Cardiac atrium fibroblast (primary cell): ENCODE data around the gene EVPL. TPM values are rescaled to one million over a fixed set of nuclear protein-coding genes. Genes with fewer than 3 reads are reported as not detected.

Experiments
- total RNA-seq: library from RNA; depleted of rRNA; stranded (reverse); fragments of >200 nt; gene quantifications from 2 replicates; pipeline ENCODE4 v1.2.3, GENCODE V29; 2015

Gene EVPL
- not detected in 2 replicates for total RNA-seq

DNA sequence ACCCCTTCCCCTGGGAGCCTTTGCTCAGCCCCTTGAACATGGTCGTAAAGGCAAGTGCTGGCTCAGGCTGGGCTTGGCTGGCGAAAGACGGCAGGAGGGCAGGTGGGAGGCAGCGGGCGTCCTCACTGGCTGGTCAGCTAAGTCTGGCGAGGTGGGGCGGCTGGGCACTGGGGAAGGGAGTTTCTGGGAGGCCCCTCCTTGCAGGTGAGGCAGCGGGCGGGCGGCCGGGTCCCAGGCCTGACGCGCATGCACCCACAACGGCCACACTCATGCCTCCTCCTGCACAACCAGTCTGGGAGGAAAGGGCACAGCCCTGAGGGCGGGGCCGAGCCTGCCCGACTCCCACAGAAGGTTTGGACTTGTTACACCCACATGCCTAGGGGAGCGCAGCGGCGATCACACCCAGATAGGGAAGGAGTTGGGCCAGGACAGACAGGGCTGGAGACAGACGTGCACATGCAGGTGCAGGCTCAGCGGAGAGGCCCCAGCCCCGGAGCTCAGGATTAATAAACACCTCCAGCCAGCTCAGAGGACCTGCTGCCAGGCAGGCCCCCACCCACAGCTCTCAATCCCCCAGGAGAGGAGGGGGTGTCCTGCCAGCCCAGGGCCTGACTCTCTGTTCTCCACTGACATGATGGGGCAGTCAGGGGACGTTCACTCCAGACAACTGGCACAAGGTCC lies at the start of gene EVPL:
EVPL (minus strand) TSS at position 148 of the 681 bp plus-strand sequence; CDS start at position 40, 108 bp downstream.

DNA sequence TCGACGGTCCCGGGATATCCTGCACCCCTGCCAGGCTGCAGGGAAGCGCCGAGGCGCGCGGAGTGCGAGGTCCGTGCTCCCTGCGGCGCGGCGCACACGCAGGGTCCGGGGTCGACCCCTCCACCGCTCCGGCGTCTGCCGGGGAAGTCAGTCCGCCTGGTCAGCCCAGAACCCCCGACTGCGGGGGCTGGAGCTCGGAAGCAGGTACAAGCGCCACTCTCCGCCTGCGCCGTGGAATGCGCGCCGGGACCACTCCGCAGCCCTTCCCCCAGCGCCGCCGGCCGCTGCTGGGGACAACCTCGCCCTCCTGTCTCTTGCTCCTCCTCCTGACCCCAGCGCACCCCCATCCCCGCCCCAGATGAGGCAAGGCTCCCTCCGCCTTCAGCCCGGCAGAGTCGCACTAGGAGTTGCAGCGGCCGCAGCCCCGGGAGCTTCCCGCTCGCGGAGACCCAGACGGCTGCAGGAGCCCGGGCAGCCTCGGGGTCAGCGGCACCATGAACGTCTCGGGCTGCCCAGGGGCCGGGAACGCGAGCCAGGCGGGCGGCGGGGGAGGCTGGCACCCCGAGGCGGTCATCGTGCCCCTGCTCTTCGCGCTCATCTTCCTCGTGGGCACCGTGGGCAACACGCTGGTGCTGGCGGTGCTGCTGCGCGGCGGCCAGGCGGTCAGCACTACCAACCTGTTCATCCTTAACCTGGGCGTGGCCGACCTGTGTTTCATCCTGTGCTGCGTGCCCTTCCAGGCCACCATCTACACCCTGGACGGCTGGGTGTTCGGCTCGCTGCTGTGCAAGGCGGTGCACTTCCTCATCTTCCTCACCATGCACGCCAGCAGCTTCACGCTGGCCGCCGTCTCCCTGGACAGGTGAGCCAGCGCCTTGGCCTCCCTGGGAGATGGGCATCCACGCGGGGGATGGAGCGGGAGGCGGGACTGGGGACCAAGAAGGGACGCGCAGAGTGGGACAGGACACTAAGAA lies 47.6 kb upstream of the EVPL start, which contains the start of gene GALR2:
GALR2 (plus strand) TSS at position 392 of the 974 bp plus-strand sequence; CDS start at position 495, 103 bp downstream.

DNA sequence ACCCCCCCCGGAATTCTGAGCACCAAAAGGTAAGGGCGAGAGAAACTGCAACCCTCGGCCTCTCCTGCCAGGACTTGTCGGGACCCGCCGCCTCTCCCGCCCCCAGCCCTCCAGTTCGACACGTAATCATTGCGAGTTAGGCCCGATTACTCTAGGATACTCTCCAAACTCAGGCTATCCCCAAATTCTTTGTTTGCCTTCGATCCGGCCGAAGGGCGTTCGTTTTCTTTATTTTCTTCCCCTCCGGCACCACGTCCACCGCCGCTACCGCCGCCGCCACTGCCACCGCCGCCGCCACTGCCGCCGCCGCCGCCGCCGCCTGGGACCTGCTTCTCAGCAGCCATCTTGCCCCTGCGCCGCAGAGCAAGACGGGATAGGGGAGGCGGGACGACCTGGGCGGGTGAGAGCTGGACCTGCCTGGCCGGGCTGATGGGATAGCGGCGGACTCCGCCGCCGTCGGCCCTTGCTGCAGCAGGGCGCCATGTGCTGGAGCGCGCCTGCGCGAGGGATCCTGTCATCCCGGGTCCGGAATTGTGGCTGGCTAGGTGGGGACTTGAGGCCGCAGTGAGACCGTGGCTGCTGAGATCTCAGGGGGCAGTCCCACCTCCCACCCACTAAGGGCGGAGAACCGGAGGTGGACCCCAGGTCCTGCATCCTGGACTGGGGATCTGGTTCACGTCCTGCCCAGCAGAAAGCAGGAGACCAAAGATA lies 45.2 kb upstream of the EVPL start, which contains the start of gene SRP68:
SRP68 (minus strand) TSS at position 370 of the 711 bp plus-strand sequence; CDS start at position 344, 26 bp downstream.

DNA sequence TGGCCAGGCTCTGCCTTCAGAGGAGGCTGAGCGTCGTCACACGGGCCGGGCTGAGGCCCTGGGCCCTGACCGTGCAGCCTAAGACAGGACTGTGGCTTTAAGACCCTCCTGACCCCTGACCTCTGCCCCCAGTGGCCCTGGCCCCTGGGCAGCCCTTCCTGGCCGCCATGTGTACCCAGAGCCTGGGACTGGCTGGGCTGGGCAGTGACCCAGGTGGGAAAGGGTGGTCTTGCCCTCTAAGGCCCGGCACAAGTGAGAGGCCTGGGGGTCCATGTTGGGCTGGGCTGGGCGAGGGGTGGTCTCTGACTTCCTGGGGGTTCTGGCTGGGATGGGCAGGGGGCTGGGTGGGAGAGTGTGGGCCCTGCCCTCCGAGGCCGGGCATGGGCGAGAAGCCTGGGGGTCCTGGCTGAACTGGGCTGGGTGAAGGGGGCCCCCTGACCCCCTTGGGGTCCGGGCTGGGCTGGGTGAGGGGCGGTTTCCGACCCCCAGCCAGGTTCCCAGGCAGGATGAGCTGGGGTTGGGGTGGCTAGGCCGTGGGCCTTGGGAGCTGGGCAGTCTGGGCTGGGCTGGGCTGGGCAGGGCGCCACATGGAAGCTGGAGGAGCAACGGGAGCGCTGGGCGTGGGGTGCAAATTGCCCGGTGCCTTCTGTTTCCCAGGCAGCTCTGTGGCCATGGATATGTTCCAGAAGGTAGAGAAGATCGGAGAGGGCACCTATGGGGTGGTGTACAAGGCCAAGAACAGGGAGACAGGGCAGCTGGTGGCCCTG lies 26.2 kb downstream of the EVPL start, which contains the start of gene CDK3:
CDK3 (plus strand) TSS at position 101 of the 767 bp plus-strand sequence; CDS start at position 672, 571 bp downstream.

DNA sequence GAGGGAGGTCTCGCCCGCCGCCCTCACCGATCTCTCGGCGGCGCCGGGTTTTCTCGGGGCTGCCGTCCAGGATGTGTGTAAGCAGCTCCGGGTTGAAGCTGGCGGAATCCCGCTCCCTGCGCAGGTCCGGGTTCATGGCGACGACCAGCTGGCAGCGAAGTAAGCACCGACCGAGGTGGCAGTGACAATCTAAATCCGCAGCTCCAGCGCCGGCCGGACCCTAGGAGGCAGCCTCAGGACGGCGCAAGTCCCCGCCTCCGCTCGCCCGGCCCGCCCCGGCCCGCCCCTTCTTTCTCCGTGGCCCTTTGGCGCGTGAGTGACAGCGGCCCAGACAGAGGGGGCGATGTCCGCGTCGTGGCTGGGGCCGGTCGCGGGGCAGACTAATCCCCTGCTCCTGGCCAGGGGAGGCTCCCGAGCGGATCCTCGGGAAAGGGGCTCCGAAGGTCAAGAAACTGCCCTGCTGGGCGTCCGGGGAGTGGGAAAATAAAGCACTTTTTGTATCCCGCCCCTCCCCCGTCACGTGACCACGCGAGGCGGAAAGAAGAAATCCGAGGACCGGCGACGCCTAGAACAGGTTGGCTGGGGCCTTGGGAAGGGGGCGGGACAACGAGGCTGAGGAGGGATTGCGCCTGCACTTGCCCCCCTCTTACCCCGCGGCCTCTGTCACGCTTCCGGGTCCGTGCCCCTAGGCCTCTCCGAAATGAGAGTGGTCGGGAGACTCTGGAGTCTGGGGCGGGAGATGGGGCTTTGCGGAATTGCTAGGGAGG lies 48.0 kb downstream of the EVPL start, which contains the start of the genes ACOX1 and TEN1:
ACOX1 (minus strand) TSS at position 229 of the 767 bp plus-strand sequence; CDS start at position 136, 93 bp downstream.
TEN1 (plus strand) TSS at position 303 of the 767 bp plus-strand sequence. CDS start 6,953 bp downstream, outside the sequence.

Other genes starting within 250 kb of the EVPL start
- 11.8 and 15.0 TPM in 2 replicates for gene UNK, start 242.5 kb downstream of the EVPL start, total RNA-seq
- gene UNC13D, start 182.9 kb downstream of the EVPL start, total RNA-seq, result 1.1 TPM in 1 of 2 replicates, not detected in the other
- 56.7 and 67.0 TPM in 2 replicates for gene WBP2, start 172.0 kb downstream of the EVPL start, total RNA-seq
- gene TRIM47, start 148.7 kb downstream of the EVPL start, total RNA-seq, result 32.5 and 56.4 TPM in 2 replicates
- gene TRIM65, start 130.4 kb downstream of the EVPL start, total RNA-seq, result 19.1 and 20.6 TPM in 2 replicates
- 12.3 and 15.7 TPM in 2 replicates for gene MRPL38, start 122.4 kb downstream of the EVPL start, total RNA-seq
- 5.1 and 7.6 TPM in 2 replicates for gene FBF1, start 86.3 kb downstream of the EVPL start, total RNA-seq
- 16.4 and 32.4 TPM in 2 replicates for gene ACOX1, start 48.1 kb downstream of the EVPL start, total RNA-seq
- gene TEN1, start 48.1 kb downstream of the EVPL start, total RNA-seq, result 21.8 and 29.6 TPM in 2 replicates
- gene CDK3, start 26.5 kb downstream of the EVPL start, total RNA-seq, result 2.2 TPM in 1 of 2 replicates, not detected in the other
- gene SRP68, start 45.2 kb upstream of the EVPL start, total RNA-seq, result 19.5 and 24.0 TPM in 2 replicates
- not detected in 2 replicates for gene GALR2, start 47.5 kb upstream of the EVPL start, total RNA-seq
- not detected in 2 replicates for gene ZACN, start 51.9 kb upstream of the EVPL start, total RNA-seq
- 56.0 and 56.1 TPM in 2 replicates for gene EXOC7, start 76.5 kb upstream of the EVPL start, total RNA-seq
- gene FOXJ1, start 113.9 kb upstream of the EVPL start, total RNA-seq, result not detected in 2 replicates
- 0.16 TPM in 1 of 2 replicates, not detected in the other for gene RNF157, start 213.2 kb upstream of the EVPL start, total RNA-seq
- gene UBALD2, start 238.0 kb upstream of the EVPL start, total RNA-seq, result 1.3 and 5.5 TPM in 2 replicates